GM12873 (cell line): ENCODE results near the gene PIGO.
A peak's percentile ranks its signal among the peaks of the same experiment; 100 is the strongest.

Experiments
- TF ChIP-seq, protein P1 (sequence below): IDR thresholded peaks from 2 replicates; pipeline ENCODE4 v1.5.1; 2012; ENCODE audit warnings: low read depth, mild to moderate bottlenecking, moderate library complexity, low read length, control low read depth; ENCODE audit not compliant: insufficient read depth; ENCODE audit errors: missing control alignments

Gene PIGO

DNA sequence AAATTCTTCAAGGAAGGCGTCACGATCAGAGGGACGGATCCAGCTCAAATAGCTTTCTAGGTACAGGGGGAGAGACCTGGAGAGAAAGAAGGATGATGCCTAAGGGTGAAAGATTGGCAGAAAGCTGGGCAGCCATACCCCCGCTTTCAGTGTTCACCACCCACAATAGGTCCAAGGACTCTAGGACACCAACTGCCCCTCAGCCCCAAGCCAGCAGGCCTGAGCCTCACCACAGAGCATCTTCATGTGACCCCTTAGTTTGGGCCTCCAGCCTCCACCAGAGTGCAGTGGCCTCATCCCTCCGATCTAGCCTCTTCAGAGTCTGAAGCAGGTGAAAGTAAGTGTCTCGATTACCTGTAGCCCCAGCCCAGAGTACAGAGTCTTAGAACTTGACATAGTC is 22.2 kb downstream of the PIGO start:
- TF ChIP-seq, protein P1, sequence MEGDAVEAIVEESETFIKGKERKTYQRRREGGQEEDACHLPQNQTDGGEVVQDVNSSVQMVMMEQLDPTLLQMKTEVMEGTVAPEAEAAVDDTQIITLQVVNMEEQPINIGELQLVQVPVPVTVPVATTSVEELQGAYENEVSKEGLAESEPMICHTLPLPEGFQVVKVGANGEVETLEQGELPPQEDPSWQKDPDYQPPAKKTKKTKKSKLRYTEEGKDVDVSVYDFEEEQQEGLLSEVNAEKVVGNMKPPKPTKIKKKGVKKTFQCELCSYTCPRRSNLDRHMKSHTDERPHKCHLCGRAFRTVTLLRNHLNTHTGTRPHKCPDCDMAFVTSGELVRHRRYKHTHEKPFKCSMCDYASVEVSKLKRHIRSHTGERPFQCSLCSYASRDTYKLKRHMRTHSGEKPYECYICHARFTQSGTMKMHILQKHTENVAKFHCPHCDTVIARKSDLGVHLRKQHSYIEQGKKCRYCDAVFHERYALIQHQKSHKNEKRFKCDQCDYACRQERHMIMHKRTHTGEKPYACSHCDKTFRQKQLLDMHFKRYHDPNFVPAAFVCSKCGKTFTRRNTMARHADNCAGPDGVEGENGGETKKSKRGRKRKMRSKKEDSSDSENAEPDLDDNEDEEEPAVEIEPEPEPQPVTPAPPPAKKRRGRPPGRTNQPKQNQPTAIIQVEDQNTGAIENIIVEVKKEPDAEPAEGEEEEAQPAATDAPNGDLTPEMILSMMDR = no peak

DNA sequence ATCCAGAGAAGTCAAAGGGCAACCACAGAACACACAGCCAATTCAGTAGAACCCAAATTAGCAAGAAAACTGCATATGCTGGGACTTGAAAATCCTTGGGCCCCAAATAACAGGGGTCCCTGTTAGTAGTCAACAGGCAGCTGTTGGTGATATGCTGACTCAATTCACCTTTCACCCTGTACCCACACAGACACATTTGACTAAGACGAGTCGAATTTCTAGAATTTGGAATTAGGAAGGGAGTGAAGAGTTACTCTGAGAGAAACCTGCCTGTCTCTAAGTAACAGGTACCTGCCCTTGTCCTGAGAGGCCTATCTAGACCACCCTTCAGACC is 23.1 kb downstream of the PIGO start:
- TF ChIP-seq, protein P1 = no peak

DNA sequence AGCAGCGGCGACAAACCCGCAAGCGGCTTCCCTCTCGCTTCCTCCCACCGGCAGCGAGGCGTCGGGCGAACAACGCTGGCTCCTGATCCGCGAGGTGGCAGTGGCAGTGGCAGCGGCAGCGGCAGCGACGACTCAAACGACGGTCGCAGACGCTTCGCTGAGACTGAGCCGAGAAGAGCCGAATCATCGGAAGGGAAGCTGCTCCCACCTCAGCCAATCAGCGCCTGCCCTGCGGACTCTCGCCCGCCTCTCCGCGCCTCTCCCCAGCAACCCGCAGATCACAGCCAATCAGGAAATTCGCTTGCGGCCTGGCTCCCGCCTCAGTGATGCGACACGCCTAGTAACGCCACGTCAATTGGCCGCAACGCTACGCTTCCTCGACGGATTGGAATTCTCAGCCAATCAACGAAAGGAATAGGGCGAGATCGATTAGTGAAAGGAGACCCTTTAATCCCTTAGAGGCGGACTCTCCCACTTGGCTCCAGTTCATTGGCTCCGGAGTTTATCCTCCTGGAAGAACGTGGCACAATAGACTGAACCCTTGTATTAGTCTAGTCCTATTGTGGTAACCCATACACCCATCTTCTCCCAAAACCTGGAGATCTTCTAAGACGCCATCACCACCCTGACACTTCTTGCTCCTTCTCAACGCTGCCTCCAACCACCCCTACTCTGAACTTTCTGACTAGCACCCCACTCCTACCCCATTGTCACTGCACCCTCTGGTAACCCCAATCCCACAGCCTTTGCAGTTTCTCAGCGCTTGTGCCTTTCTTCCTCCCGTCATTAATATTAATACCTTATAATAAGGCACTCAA is 23.7 kb downstream of the PIGO start, which contains the start of gene VCP:
VCP (minus strand) TSS at position 165 of the 818 bp plus-strand sequence. CDS start 272 bp downstream, outside the sequence.
- TF ChIP-seq, protein P1 = no peak

DNA sequence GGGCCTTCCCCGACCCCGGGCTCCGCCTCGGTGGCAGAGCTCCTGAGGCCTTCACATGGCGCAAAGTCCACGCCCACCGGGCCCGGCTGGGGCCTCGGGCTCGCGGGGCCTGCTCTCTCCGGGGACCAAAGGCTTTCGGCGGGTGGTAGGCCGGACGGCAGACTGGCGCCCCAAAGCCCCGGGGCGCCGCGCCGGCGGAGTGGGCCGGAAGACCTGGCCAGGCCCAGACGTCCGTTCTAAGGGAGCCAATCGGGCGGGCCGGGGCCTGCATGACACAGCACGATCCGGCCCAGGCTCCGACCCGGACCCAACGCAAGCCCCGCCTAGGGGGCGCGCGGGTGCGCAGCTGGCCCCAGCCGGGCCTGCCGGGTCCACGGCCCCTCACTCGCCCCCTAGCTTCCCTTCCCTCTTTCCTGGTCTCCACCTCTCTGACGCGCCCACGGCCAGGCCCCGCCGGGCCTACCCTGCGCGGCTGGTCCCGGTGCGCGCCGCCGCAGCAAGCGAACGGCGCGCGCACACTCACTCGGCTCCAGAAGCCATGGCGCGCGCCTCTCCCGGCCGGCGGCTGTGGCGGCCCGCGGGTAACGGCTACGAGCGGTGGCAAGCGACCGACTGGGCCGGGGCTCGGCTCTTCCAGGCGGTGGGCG is 24.5 kb downstream of the PIGO start:
- TF ChIP-seq, protein P1 = peak; percentile 48

DNA sequence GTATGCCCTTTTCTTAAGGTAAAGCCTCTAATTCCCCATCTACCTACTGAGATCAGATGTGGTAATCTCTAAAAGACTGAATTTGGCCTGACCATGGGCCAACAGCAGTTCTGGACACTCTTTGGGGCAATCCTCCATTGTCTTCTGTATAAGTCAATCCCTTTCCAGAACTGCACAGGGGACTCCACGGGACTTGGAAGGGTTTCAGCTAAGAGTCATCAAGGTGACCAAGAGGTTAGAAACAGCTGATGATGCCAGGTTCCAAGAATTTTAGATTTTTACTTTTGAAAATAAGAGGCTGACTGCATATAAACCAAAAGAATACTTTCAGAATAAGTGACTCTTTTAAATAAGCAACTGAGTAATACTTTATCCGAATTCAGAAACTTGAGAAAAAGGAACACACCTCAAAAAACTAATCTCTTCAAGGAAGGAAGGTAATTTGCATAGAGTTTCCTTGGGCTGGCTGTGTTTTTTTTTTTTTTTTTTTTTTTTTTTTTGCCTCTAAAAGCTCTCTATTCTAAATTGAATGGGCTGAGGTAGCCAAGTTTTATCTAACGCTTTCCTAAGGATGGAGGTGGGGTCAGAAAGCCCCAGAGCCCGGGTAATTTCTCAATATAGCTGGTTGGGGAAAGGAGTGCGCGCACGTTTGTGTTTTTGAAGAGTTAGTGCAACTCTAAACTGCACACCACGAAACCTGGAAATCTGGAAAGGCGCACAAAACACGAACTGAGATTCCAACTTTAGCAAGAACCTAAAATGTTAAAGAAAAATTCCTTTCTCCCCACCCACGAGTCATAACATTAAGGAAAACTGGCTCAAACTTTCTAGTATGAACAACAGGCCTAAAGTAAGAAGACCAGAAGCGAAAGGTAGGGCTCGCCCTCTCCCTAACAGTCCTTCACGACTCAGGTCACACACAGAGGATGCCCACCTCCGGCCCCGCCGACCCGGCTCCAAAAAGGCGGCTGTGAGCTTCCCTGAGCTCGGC is 25.3 kb downstream of the PIGO start:
- TF ChIP-seq, protein P1 = no peak

DNA sequence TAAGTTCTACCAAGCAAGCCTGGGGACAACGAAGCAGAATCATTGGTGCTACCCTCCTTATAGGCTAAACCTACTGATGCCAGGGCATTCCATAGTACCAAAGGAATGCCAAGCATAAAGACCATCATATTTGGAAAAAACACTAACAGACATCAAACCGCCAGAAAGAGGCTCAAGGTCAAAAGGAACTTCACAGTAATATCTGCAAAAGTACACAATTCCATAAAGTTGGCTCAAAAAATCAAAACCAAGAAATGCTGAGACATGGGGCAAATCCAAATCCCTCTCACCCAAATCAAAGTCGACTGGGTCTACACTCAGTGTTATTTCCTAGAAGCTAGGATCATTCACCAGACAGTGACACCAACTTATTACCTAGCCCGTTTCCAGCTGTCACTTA is 27.4 kb downstream of the PIGO start:
- TF ChIP-seq, protein P1 = no peak
